ENCODE results near the gene PLEKHB2.
"Not testable (repeated sequence)": the region's sequence is repeated elsewhere in the genome, so short reads cannot be mapped to it uniquely, and the experiment has no call there.

Gene PLEKHB2

DNA sequence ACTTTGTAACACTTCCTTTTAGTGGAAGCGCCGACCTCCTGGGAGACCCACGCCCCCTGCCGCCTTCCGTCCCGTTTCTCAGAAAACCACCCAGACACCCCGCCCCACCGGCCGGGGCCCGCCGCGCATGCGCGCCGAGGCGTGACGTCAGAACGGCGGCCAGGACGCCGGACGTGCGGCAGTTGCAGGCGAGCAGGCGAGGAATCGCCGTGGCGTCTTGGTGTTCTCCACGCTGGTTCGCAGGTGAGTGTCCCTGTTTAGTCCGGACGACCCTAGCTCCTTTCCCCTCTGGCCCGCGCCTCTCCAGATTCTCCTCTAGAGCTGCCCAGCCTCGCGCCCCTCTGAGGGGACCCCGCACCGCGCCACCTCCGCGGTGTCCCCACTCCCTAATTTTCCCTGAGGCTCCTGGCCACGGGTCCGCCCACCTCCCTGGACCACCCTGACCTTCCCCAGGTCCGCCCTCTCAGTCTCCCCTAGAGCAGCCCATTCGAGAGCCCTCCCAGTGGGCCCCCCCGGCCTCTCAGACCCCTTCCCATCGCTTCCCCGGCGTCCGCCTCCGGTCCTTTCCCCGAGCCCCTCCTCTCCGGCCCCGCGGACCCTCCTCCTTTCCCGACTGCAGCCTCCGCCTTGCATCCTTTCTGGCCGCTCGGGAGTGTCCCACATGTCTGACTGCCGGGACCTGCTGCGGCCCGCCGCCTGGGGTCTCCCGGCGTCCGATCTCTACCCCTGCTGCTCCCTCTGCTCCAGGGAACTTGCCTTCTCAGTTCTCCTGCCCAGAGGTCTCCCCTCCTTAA, at the start of gene PLEKHB2:
PLEKHB2 (plus strand) TSS at position 181 of the 794 bp plus-strand sequence. CDS start 15,606 bp downstream, outside the sequence.
- peak; percentile 98 for DNase-seq

- DNase-seq: no peak
Observed at GRCh38 chr2:131056204-131056931, 48.8 kb upstream of the PLEKHB2 start.

DNA sequence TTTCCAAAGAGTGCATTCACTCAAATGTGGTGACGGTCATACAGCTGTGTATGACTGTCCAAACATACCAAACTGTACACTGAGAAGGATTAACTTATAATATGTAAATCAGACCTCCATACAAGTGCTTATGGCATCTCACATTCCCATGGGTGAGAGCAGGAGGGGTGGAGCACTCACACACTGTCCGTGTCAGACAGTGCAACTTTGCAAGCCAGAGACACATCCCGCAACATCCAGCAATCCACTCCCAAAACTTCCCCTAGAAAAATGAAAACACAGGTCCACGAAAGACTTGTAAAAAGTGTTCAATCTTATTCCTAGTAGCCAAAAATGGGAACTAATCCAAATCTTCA, 48.2 kb upstream of the PLEKHB2 start:
- DNase-seq: no peak

GRCh38 chr2:131058214-131058843, 46.8 kb upstream of the PLEKHB2 start:
- no peak for DNase-seq

DNA sequence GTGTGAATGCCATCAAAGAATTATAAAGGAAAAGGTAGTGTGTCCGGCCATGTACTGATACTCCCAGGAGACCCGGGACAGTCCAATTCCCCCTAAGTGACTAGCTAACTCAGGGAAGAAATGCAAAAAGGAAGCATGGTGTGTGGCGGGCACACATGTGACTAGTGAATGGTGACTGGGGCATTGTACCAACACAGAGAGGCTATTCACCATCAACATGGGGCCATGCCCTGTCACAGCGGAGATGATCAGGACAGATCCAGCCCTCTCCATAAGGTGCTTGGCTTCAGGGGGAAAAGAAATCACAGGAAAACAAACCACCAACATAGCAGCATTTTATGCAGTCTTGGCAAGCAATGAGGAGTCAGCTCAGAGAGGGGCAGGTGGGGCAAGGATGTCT, 46.2 kb upstream of the PLEKHB2 start:
- DNase-seq: no peak

DNA sequence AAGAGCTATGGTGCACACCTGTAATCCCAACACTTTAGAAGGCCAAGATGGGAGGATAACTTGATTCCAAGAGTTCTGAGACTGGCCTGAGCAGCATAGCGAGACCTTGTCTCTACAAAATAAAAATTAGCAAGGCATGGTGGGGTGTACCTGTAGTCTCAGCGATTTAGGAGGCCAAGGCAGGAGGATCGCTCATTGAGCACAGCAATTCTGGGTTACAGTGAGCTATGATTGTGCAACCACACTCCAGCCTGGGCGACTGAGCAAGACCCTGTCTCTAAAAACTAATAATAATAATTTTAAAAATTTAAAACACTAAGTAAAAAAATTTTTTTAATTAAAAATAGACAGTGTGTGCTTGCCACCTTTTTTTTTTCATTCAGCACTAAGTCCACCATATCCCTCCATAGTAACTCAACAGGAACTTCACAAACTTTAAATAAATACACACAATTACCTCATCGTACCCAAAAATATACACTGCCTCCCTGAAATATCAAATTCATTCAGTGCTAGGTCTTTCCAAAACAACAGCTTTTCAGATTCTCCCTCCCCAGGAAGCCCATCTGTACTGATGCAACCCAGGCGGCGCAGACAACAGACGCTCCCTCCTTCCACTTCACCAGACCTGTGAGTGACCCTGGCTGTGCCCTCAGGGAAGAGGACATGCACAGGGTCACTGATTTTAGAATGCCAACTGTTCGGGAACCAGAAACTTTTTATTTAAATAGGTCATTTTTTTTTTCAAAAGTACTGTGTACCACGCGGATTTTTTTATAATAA, 41.4 kb upstream of the PLEKHB2 start:
- DNase-seq: no peak

DNA sequence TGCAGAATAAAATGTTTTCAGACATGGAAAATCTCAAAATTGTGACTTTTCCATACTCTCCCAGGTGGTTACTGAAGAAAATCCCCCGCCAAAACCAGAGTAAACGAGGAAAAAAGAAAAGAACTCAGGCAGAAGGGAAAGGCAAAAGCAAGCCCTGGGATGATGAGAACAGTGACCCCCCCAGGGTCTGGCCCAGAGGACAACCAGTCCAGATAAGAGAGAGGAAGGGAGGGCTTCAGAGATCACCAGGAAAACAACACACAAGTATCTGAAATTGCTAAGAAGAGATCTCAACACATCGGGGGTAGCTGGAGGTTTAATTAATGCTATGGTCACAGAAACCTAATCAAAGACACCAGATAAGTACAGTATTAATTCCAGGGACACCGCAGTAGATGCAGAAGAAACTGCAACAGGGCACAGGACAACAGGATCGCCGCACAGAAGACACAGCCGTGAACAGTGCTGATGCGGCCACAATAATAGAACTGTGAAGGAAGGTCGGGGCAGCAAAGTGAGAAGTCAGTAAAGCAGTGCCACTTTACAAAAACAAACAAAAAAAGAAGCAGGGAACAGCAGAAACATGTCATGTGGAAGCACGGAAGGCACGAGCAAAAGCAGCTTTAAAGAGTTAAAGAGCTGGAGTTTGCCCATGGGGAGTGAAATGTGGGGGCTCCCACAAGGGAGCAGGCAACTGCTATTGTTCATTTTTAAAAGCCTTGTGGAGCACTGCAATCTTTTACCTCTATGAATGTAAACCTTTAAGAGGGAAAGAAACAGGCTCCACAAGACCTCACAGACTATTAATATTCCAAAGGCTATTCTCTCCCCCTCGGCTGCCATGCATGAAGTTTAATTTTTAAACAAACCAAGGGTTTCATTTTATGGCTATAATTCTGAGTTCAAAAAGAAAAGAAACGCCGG, 40.3 kb upstream of the PLEKHB2 start:
- no peak for DNase-seq

DNA sequence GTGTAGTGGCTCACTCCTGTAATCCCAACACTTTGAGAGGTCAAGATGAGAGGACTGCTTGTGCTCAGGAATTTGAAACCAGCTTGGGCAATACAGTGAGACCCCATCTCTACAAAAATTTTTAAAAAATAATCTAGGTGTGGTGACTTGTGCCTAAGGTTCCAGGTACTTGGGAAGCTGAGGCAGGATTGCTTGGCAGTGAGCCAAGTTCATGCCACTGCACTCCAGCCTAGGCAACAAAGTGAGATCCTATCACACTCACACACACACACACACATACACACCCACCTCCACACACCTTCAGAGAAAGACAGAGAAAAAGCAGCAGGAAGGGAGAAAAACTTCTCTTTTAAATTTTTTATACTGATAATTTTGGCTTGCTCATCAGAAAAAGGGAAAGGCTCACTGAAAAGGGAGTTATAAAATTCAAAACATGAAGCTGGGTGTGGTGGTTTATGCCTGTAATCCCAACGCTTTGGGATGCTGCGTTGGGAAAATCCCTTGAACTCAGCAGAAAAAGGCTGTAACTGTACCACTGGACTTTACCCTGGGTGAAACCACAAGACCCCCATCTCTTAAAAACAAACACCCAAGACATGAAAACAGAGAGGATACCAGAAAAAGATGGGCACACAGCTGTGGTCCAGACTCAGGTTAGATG, 37.5 kb upstream of the PLEKHB2 start:
- DNase-seq: no peak

DNA sequence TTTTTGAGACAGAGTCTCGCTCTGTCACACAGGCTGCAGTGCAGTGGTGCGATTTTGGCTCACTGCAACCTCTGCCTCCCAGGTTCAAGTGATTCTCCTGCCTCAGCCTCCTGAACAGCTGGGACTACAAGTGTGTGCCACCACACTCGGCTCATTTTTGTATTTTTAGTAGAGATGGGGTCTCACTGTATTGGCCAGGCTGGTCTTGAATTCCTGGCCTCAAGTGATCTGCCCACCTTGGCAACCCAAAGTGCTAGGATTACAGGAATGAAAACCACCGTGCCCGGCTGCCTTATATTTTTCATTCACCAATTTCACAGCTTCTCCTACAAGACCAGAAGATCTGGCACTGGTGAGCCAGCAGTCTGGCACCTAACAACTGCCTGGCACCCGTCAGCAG, 37.0 kb upstream of the PLEKHB2 start:
- not testable (repeated sequence) for DNase-seq

- DNase-seq: not testable (repeated sequence)
Observed at GRCh38 chr2:131075578-131075977, 29.6 kb upstream of the PLEKHB2 start.

DNA sequence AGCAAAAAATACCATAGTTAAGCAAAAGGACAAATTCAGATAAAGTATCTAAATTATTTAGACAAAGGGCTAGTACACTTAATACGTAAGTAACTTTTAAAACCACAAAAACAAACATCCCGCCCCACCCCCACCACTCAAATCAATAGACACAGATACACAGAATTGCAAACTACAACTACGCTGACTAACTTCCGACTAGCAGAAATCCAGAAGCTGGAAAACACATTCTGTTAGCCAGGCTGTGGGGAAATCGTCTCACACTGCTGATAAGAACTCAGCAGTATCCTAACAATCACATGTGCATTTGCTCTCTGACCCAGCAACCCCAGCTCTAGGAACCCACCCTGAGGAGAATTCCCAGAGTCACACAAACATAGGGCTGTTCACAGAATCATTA, 28.4 kb upstream of the PLEKHB2 start:
- no peak for DNase-seq

- DNase-seq: no peak
Observed at GRCh38 chr2:131077182-131077846, 27.8 kb upstream of the PLEKHB2 start.

GRCh38 chr2:131077966-131078365, 27.2 kb upstream of the PLEKHB2 start:
- DNase-seq: no peak

DNA sequence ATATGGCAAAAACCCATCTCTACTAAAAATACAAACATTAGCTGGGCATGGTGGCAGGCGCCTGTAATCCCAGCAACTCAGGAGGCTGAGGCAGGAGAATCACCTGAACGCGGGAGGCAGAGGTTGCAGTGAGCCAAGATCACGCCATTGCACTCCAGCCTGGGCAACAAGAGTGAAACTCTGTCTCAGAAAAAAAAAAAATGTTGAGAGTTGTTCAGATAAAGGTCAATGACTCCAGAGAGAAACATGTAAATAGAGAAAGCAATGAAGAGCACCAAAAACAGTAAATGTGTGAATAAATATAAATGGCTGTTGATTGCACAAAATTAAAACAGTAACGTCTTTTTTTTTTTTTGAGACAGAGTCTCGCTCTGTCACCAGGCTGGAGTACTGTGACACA, 25.2 kb upstream of the PLEKHB2 start:
- not testable (repeated sequence) for DNase-seq

DNA sequence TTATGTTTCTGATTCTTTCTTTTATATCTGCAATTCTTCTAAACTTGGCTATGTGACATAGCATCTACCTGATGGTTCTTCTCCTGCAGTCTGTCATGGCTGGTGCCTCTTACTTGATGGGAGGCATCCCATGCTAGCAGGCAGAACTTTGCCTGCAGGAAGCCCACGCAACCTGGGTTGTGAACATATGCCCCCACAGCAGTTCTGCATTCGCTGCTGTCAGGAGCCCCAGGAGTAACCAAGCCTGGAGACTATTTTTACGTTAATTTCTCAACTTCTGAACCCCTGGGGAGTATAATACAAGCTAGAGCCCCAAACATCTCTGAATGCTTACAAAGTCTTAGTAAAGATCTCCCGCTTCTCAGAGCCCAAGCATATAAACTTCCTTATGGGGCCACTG, 23.9 kb upstream of the PLEKHB2 start:
- DNase-seq: no peak

- DNase-seq: no peak
Observed at GRCh38 chr2:131085646-131086045, 19.5 kb upstream of the PLEKHB2 start.

- DNase-seq: no peak
Observed at GRCh38 chr2:131092458-131093005, 12.6 kb upstream of the PLEKHB2 start.

DNA sequence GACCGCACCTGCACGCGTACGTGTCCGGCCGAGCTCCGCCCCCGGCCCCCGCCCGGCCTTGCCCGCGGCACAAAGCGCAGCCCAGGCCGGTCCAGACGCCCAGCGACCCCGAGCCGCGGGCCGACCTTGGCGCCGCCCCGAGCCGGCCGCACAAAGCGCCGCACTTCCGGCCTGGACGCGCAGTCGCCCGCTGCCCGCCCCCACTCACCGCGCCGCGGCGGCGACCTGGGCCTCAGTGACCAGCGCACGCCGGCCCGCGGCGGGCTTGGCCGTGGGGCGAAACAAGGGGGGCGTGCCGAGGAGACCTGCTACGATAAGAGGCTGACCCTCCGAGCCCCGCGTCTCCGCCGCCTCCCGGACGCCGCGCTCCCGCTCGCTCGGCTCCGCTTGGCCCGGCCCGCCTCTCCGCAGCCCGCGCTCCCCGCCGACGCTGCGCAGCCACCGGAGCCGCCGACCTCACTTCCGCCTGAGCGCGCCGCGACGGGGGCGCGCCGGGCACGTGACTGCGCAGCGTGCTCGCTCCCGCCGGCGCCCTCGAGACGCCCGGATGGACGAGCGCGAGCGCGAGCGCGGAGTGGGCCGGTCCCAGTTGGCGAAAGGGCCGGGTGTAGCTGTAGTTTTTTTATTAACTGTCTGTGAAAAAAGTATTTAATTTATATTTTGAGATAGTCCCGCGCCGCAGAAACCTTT, 12.0 kb upstream of the PLEKHB2 start, which contains the start of gene FAM168B:
FAM168B (minus strand) TSS at position 455 of the 690 bp plus-strand sequence. CDS start 10,814 bp downstream, outside the sequence.
- DNase-seq: peak; percentile 96

DNA sequence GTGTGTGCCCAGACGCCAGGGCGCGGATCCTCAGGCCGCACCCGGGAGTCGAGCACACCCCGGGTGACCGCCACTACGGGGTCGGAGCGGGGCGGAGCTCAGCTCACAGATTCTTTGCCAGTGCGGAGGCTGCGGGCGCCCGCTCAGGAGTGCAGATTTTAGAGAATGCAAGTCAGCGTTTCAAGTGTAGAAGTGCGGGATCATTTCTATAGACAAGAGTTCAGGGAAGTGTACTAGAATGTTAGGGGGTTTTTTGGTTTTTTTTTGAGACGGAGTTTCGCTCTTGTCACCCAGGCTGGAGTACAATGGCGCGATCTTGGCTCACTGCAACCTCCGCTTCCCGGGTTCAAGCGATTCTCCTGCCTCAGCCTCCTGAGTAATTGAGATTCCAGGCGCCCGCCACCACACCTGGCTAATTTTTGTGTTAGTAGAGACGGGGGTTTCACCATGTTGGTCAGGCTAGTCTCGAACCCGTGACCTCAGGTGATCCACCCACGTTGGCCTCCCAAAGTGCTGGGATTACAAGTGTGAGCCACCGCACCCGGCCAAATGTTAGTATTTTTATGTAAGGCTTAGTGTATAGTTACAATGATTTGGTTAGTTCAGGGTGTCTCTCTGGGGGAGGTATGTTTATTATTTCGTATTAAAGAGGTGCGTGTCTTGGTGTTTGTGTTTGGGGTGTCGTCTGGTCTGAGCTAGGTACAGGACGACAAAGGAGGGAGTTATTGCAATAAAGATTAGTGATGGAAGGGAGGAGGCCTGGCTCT, 11.3 kb upstream of the PLEKHB2 start:
- DNase-seq: no peak

Data from right forelimb (tissue), 1 donor.